ENCODE results near the gene HSP90AB1. TPM values are rescaled to one million over a fixed set of nuclear protein-coding genes. Genes with fewer than 3 reads are reported as not detected.

Gene HSP90AB1
- total RNA-seq, 4 donors from 2014 or later = 433 to 696 (median 601) TPM

DNA sequence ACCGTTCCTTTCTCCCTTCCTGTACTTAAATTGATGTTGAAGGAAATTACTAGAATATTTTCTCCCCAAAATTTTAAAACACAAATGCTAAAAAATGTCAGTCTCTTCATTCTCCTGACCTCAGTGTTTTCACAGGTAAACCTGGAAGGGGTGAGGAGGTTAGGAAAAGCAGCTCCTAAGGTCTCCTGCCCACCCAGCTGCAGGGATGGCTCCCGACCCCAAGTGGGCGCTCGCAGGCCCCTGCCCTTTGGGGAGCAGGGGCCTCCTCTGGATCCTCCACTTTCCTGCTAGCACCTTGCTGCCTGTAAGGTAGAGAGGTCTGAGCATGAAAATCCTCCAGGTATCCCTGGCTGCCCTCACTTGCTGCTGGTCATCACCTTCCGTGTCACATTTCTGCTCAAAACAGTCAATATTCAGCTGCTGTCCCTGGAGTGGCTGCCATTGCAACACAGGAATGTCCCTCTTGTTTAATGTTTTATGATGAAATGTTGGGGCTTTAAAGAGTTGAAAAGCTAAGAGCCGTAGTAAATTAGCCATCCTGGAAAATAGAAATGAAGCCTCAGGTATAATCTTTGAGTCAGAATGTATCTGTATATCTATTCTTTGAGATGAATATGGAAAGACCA, 10.9 kb upstream of the HSP90AB1 start:
- Histone ChIP-seq H3K9me3 (no peaks in the 10 kb centered on the region), H3K4me3 (no peak overlapping the region), H3K4me1 (peaks cover 6 to 56% (median 42%) of the 10 kb centered on the region in 3 donors), H3K27ac (peak overlapping the region in 1 of 4 donors; percentile 80), H3K27me3 (no peaks in the 10 kb centered on the region), H3K36me3 (peaks cover 0 to 27% (median 0%) of the 10 kb centered on the region in 3 donors)
- TF ChIP-seq, protein P1, sequence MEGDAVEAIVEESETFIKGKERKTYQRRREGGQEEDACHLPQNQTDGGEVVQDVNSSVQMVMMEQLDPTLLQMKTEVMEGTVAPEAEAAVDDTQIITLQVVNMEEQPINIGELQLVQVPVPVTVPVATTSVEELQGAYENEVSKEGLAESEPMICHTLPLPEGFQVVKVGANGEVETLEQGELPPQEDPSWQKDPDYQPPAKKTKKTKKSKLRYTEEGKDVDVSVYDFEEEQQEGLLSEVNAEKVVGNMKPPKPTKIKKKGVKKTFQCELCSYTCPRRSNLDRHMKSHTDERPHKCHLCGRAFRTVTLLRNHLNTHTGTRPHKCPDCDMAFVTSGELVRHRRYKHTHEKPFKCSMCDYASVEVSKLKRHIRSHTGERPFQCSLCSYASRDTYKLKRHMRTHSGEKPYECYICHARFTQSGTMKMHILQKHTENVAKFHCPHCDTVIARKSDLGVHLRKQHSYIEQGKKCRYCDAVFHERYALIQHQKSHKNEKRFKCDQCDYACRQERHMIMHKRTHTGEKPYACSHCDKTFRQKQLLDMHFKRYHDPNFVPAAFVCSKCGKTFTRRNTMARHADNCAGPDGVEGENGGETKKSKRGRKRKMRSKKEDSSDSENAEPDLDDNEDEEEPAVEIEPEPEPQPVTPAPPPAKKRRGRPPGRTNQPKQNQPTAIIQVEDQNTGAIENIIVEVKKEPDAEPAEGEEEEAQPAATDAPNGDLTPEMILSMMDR (IDR thresholded peaks at IDR 0.05) = no peak
- no peak for TF ChIP-seq POLR2A (IDR thresholded peaks at IDR 0.05)
- intact Hi-C loops (cut with DNase I) = loop anchor here (5.0 kb wide), 1 partner anchor 64 kb away; no protein-coding TSS in a partner anchor
- DNase-seq = no peak
- 86 to 98% methylated on average over 4 to 6 of the region's 6 CpGs for WGBS, 2 donors

DNA sequence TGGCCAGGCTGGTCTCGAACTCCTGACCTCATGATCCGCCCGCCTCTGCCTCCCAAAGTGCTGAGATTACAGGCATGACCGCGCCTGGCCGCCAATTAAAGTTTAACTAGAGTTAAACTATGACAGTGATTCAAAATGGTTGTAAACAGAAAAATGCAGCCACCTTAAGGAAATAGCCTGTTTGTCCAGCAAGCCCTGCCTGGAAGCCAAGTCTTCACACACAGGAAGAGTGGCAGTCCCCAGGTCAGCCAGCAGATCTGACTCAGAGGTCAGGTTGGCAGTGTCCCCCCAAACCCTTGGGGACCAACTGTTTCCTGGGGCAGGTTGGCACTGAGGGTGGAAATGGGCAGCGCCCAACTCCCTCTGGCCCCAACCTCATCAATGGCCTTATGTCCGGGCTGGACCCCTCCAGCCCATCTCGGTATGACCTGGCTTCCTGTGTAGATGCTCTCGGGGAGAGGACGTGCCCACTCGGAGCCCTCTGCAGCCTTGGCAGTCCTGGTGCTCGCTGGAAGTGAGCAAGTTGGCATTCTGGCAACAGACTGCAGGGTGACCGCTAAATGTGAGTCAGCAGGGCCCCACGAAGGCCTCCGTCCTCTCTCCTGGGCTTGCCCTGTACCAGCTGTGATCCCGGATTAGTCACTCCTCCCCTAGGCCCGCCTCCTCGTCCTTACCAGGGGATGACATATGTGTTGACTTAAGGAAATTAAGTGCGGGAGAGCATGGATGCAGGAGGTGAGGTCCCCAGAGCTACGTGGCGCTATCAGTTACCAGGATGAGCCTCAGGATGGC, 9.7 kb upstream of the HSP90AB1 start:
- Histone ChIP-seq H3K27me3 (no peaks in the 10 kb centered on the region), H3K36me3 (peaks cover 0 to 15% (median 0%) of the 10 kb centered on the region in 3 donors), H3K9me3 (no peaks in the 10 kb centered on the region), H3K4me3 (peak overlapping the region; percentile 43 to 89 (median 65)), H3K27ac (peak overlapping the region; percentile 87 to 99 (median 96)), H3K4me1 (peaks cover 6 to 56% (median 42%) of the 10 kb centered on the region in 3 donors)
- no peak for DNase-seq
- intact Hi-C loops (cut with DNase I) = loop anchor here (5.0 kb wide), 1 partner anchor 65 kb away; no protein-coding TSS in a partner anchor
- WGBS, 2 donors = 40 to 90% methylated on average over 1 to 6 of the region's 22 CpGs
- TF ChIP-seq POLR2A (IDR thresholded peaks at IDR 0.05) = peak in 1 of 4 donors; percentile 38
- TF ChIP-seq, protein P1 (IDR thresholded peaks at IDR 0.05) = no peak

DNA sequence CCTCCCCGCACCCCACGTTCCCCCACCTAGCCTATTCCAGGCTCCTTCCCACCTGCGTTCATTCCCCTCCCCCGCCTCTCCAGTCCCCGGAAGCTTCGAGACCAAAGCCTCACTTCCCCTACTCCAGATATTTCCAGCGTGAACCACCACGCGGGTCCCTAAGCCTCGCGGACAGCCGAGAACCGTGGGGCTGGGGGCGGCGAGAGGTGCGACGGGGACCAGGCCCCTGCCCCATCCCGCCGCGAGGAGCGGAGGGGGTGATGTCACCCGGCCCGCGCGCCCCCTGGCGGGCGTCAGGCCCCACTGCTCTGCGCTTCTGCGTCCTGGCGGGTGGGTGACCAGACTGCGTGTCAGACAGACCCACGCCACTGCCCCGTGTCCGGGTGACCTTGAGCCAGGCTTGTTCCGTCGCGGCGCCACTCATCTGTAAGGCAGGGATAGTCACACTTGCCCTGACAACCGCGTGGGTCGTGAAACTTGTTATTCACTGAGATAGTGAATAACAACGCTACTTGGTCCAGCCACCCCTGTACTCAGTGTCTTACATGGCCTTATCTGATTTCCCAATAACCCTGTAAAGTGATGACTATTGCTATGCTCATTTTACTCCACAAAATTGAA, 9.0 kb upstream of the HSP90AB1 start:
- no peaks in the 10 kb centered on the region for H3K9me3 ChIP-seq
- TF ChIP-seq, protein P1 (IDR thresholded peaks at IDR 0.05) = peak; percentile 95 to 99 (median 98)
- TF ChIP-seq POLR2A (IDR thresholded peaks at IDR 0.05) = peak in 2 of 4 donors; percentile 32 to 44
- no peak for DNase-seq
- peak overlapping the region; percentile 87 to 99 (median 96) for H3K27ac ChIP-seq
- H3K4me3 ChIP-seq = peak overlapping the region; percentile 43 to 89 (median 65)
- peaks cover 0 to 8% (median 0%) of the 10 kb centered on the region in 3 donors for H3K36me3 ChIP-seq
- WGBS, 2 donors = 8 to 15% methylated on average over 4 to 9 of the region's 42 CpGs
- no peaks in the 10 kb centered on the region for H3K27me3 ChIP-seq
- H3K4me1 ChIP-seq = peaks cover 6 to 53% (median 38%) of the 10 kb centered on the region in 3 donors
- intact Hi-C loops (cut with DNase I) = loop anchor here (5.0 kb wide), 1 partner anchor 66 kb away; no protein-coding TSS in a partner anchor

DNA sequence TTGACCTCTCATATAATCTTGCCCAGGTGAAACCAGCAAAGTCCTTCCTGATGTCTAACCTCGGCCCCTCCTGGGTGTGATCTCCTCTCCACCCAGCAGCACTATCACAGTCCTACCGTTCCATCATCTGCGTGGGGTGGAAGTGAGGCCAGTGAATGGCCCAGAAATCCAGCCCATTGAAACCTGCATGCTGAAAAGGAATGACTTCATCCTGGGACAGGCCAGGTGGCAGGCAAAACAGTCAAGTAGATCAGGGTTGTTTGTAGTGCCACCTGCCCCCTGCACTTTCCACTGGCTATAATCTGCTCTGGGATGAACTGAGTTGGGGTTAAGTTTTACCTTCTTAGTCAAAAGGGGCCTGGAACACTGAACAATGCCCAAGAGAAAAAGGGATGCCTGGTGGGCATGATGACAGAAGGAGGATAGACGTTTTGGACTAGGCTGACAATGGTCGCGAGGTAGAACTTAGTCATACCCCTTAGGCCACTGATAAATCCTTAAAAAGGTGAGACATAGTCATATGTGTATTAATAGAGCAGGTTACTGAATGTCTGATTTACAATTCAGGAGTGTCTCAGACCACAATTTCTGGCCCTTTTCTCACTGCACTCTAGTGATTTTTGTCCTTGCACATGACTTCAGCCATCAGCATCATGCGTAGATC, 8.1 kb upstream of the HSP90AB1 start:
- intact Hi-C loops (cut with DNase I) = loop anchor here (5.0 kb wide), 1 partner anchor 67 kb away; no protein-coding TSS in a partner anchor
- WGBS, 2 donors = 65 to 71% methylated on average over 4 to 7 of the region's 7 CpGs
- no peak for TF ChIP-seq POLR2A (IDR thresholded peaks at IDR 0.05)
- TF ChIP-seq, protein P1 (IDR thresholded peaks at IDR 0.05) = no peak
- no peaks in the 10 kb centered on the region for H3K36me3 ChIP-seq
- H3K4me1 ChIP-seq = peaks cover 6 to 44% (median 30%) of the 10 kb centered on the region in 3 donors
- H3K27ac ChIP-seq = peak overlapping the region in 3 of 4 donors; percentile 96 to 99 (median 97)
- DNase-seq = no peak
- H3K9me3 ChIP-seq = no peaks in the 10 kb centered on the region
- H3K4me3 ChIP-seq = no peak overlapping the region
- H3K27me3 ChIP-seq = no peaks in the 10 kb centered on the region
